MCF 10A (cell line): ENCODE data around the gene ARHGAP15. TPM values are rescaled to one million over a fixed set of nuclear protein-coding genes. Genes with fewer than 3 reads are reported as not detected.

Experiments
- BruUV-seq: library from RNA; stranded (reverse); fragments of 400-500 nt; replicated peaks from 2 replicates; lab custom pipeline; 2021; lab: Mats Ljungman, UMichigan
- CTCF ChIA-PET: fragments of 300-600 bp; sonication (Branson Sonifier 250); formaldehyde crosslinking; extraction: SDS; loops from one replicate; lab custom pipeline; 2021; ENCODE audit warnings: antibody characterized with exemption, inconsistent platforms; lab: Yijun Ruan, JAX
- POLR2A ChIA-PET: fragments of 300-600, 350-650 bp; sonication (Branson Sonifier 250); formaldehyde crosslinking; extraction: SDS; loops from one replicate; lab custom pipeline; 2020; ENCODE audit warnings: antibody characterized with exemption, inconsistent platforms; lab: Yijun Ruan, JAX
- DNase-seq: peaks from one replicate; pipeline ENCODE4 v3.0.0-alpha.2; 2018; ENCODE audit not compliant: unreplicated experiment
- H3K27ac Mint-ChIP-seq: one replicate; pipeline ENCODE4 v1.8.0; 2022; ENCODE audit warnings: mild to moderate bottlenecking, low read depth, mixed read lengths; ENCODE audit not compliant: unreplicated experiment
- H3K27me3 Mint-ChIP-seq: one replicate; pipeline ENCODE4 v1.8.0; 2022; ENCODE audit warnings: mixed read lengths; ENCODE audit not compliant: insufficient read depth, unreplicated experiment
- H3K36me3 Mint-ChIP-seq: one replicate; pipeline ENCODE4 v1.8.0; 2022; ENCODE audit warnings: mild to moderate bottlenecking, moderate library complexity, mixed read lengths; ENCODE audit not compliant: insufficient read depth, unreplicated experiment
- H3K4me1 Mint-ChIP-seq: one replicate; pipeline ENCODE4 v1.8.0; 2022; ENCODE audit warnings: mixed read lengths; ENCODE audit not compliant: insufficient read depth, unreplicated experiment
- H3K4me3 Mint-ChIP-seq: one replicate; pipeline ENCODE4 v1.8.0; 2022; ENCODE audit warnings: mild to moderate bottlenecking, moderate library complexity, mixed read lengths; ENCODE audit not compliant: unreplicated experiment
- H3K9me3 Mint-ChIP-seq: one replicate; pipeline ENCODE4 v1.8.0; 2022; ENCODE audit warnings: mixed read lengths; ENCODE audit not compliant: unreplicated experiment
- intact Hi-C: fragments of 100-400 bp; cut with micrococcal nuclease; formaldehyde crosslinking; loops from 2 replicates; pipeline ENCODE4 v1.14.1; 2022
- total RNA-seq: library from RNA; stranded (reverse); gene quantifications from 2 replicates; pipeline ENCODE4 v1.2.3, GENCODE V29; 2022
- TF ChIP-seq, protein P1 (sequence below): fragments of 200-600 bp; IDR thresholded peaks from one replicate; pipeline ENCODE4 v1.8.0; 2022; ENCODE audit warnings: antibody characterized with exemption, mild to moderate bottlenecking; ENCODE audit not compliant: unreplicated experiment

ARHGAP15 gene
- total RNA-seq, 1 experiment from 2014 or later = not detected

DNA sequence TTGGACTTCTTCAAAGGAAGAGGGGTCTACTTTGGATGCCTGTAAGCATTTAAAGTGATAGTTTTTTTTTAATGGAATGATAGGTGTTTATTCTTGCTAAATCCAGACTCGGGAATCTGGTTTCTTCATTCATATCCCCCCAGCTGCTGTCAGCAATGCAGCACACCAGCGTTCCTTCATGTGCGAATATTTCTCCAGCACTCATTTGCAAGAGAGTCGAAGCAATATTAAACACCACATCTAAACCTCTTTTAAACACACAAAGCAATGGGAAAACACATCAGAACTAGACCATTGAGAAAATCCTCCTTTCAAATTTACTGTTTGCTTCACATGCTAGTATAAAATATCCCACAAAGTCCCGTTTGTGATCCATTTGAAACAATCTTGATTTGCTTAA, 563.7 kb downstream of the ARHGAP15 start:
- no peaks in the 10 kb centered on the region for H3K27me3 Mint-ChIP-seq
- no peak overlapping the region for H3K4me3 Mint-ChIP-seq
- H3K9me3 Mint-ChIP-seq = no peaks in the 10 kb centered on the region
- no peak overlapping the region for H3K27ac Mint-ChIP-seq
- POLR2A ChIA-PET = no interaction called here
- no peaks in the 10 kb centered on the region for H3K36me3 Mint-ChIP-seq
- CTCF ChIA-PET = no interaction called here
- BruUV-seq = no TSS peak
- no peaks in the 10 kb centered on the region for H3K4me1 Mint-ChIP-seq
- TF ChIP-seq, protein P1, sequence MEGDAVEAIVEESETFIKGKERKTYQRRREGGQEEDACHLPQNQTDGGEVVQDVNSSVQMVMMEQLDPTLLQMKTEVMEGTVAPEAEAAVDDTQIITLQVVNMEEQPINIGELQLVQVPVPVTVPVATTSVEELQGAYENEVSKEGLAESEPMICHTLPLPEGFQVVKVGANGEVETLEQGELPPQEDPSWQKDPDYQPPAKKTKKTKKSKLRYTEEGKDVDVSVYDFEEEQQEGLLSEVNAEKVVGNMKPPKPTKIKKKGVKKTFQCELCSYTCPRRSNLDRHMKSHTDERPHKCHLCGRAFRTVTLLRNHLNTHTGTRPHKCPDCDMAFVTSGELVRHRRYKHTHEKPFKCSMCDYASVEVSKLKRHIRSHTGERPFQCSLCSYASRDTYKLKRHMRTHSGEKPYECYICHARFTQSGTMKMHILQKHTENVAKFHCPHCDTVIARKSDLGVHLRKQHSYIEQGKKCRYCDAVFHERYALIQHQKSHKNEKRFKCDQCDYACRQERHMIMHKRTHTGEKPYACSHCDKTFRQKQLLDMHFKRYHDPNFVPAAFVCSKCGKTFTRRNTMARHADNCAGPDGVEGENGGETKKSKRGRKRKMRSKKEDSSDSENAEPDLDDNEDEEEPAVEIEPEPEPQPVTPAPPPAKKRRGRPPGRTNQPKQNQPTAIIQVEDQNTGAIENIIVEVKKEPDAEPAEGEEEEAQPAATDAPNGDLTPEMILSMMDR = no peak
- intact Hi-C loops = no loop called here
- no peak for DNase-seq

DNA sequence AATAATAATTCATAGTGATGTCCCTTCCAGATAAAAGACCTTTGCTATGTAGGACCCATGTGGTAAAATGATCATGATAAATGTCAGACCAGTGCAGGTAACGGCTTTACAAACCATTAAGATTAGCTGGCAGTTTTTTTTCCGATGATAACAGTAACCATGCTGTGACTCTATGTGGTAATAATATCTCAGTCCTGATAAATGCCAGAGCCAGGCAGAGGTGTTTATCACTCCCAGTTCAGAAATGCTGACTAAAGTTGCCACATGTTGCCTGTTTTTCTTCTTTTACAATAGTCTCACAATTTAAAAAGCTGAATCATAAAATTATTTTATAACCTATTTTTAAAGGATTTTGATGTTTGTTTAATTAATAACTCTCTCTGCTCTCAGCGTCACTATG, 565.1 kb downstream of the ARHGAP15 start:
- intact Hi-C loops = no loop called here
- Mint-ChIP-seq H3K27me3 (no peaks in the 10 kb centered on the region), H3K4me3 (no peak overlapping the region), H3K9me3 (no peaks in the 10 kb centered on the region), H3K4me1 (no peaks in the 10 kb centered on the region), H3K36me3 (no peaks in the 10 kb centered on the region), H3K27ac (no peak overlapping the region)
- CTCF ChIA-PET = interaction anchor here (0.6 kb wide), 3 partner anchors 8 to 376 kb away, joined by 3 read pairs; no protein-coding TSS in a partner anchor
- no TSS peak for BruUV-seq
- no peak for DNase-seq
- POLR2A ChIA-PET = no interaction called here
- TF ChIP-seq, protein P1 = no peak

GRCh38 chr2:143696651-143697050, 567.4 kb downstream of the ARHGAP15 start:
- no peaks in the 10 kb centered on the region for H3K36me3 Mint-ChIP-seq
- no peaks in the 10 kb centered on the region for H3K9me3 Mint-ChIP-seq
- H3K27me3 Mint-ChIP-seq = no peaks in the 10 kb centered on the region
- no TSS peak for BruUV-seq
- DNase-seq = no peak
- TF ChIP-seq, protein P1 = no peak
- no peak overlapping the region for H3K4me3 Mint-ChIP-seq
- ChIA-PET CTCF (no interaction called here), POLR2A (no interaction called here)
- intact Hi-C loops = no loop called here
- no peaks in the 10 kb centered on the region for H3K4me1 Mint-ChIP-seq
- H3K27ac Mint-ChIP-seq = no peak overlapping the region

- intact Hi-C loops = no loop called here
- Mint-ChIP-seq H3K27ac (no peak overlapping the region), H3K4me1 (no peaks in the 10 kb centered on the region), H3K27me3 (no peaks in the 10 kb centered on the region), H3K36me3 (no peaks in the 10 kb centered on the region), H3K9me3 (no peaks in the 10 kb centered on the region), H3K4me3 (no peak overlapping the region)
- no TSS peak for BruUV-seq
- TF ChIP-seq, protein P1 = no peak
- CTCF ChIA-PET = interaction anchor here (0.6 to 2.1 kb wide), 3 partner anchors 11 to 438 kb away, joined by 3 to 8 read pairs (median 3); no protein-coding TSS in a partner anchor
- POLR2A ChIA-PET = no interaction called here
- no peak for DNase-seq
Measured at GRCh38 chr2:143697744-143698143, 568.5 kb downstream of the ARHGAP15 start.
